ENCODE results near the gene BMP6. TPM values are rescaled to one million over a fixed set of nuclear protein-coding genes. Genes with fewer than 3 reads are reported as not detected.
A peak's percentile ranks its signal among the peaks of the same experiment; 100 is the strongest.

BMP6 gene
- polyA plus RNA-seq, 3 donors, result not detected

DNA sequence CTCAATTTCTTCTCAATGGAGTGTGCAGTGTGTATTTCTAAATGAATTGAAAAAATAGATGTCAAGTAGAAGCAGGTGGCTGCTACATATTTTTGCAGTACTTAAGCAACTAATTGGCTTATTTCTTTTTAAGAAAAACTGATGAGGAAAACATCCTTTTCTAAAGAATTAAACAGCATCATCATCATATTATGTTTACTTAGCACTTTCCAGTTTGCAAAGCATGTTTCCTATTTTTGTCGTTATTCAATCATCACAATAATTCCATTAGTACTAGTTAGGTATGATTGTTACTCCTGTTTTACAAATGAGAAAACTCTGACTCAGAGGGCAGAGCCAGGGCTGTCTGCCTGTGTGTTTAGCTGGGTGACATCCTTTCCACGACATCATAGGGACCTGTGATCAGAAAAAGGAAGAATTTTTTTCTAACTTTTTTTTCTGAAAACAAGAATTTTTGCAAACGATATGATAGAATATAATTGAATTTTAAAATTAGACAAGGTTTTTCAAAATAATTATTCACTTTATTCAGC is 22.7 kb upstream of the BMP6 start:
- Histone ChIP-seq H3K27me3 (ENCODE audit: control insufficient read depth in 2 of 2, insufficient read depth in 2 of 2, low read length in 2 of 2) (no peaks in the 10 kb centered on the region), H3K4me2 (replicated peaks; ENCODE audit: extremely low read depth, low read length, poor library complexity, severe bottlenecking) (no peak overlapping the region), H3K4me3 (replicated peaks in 1 of 3; ENCODE audit: low read depth in 2 of 3, low read length in 3 of 3) (no peak overlapping the region), H3K27ac (ENCODE audit: low read depth in 1 of 2, low read length in 2 of 2) (no peak overlapping the region), H3K4me1 (ENCODE audit: control insufficient read depth in 1 of 2, insufficient read depth in 2 of 2, low read length in 2 of 2) (peaks cover 4 to 10% of the 10 kb centered on the region in 2 donors), H2AFZ (ENCODE audit: insufficient read depth, low read depth, low read length, poor library complexity, severe bottlenecking) (no peak overlapping the region), H3K9ac (ENCODE audit: insufficient read depth, low read length, poor library complexity, severe bottlenecking) (no peak overlapping the region), H3K36me3 (replicated peaks in 1 of 2; ENCODE audit: control insufficient read depth in 1 of 2, insufficient read depth in 2 of 2, low read length in 2 of 2) (no peaks in the 10 kb centered on the region), H3K79me2 (ENCODE audit: insufficient read depth, low read length) (no peaks in the 10 kb centered on the region), H4K20me1 (ENCODE audit: insufficient read depth, low read length) (no peaks in the 10 kb centered on the region), H3K9me3 (replicated peaks in 1 of 2; ENCODE audit: control insufficient read depth in 1 of 2, insufficient read depth in 1 of 2, low read length in 2 of 2) (no peaks in the 10 kb centered on the region)
- Mint-ChIP-seq H3K9me3 (peaks cover 0 to 5% (median 2%) of the 10 kb centered on the region in 7 donors), H3K4me3 (no peak overlapping the region), H3K27ac (no peak overlapping the region), H3K36me3 (no peaks in the 10 kb centered on the region), H3K4me1 (peaks cover 17% of the 10 kb centered on the region), H3K27me3 (ENCODE audit: low read depth in 3 of 3) (peaks cover 0 to 4% (median 0%) of the 10 kb centered on the region in 3 donors)
- peak in 1 of 3 donors; percentile 30 for DNase-seq
- intact Hi-C loops (cut with micrococcal nuclease), result no loop called here
- no CpG with 5 or more reads among the region's 3 CpGs for WGBS (ENCODE audit: insufficient coverage)
- TF ChIP-seq, protein P1, sequence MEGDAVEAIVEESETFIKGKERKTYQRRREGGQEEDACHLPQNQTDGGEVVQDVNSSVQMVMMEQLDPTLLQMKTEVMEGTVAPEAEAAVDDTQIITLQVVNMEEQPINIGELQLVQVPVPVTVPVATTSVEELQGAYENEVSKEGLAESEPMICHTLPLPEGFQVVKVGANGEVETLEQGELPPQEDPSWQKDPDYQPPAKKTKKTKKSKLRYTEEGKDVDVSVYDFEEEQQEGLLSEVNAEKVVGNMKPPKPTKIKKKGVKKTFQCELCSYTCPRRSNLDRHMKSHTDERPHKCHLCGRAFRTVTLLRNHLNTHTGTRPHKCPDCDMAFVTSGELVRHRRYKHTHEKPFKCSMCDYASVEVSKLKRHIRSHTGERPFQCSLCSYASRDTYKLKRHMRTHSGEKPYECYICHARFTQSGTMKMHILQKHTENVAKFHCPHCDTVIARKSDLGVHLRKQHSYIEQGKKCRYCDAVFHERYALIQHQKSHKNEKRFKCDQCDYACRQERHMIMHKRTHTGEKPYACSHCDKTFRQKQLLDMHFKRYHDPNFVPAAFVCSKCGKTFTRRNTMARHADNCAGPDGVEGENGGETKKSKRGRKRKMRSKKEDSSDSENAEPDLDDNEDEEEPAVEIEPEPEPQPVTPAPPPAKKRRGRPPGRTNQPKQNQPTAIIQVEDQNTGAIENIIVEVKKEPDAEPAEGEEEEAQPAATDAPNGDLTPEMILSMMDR (IDR thresholded peaks at IDR 0.05), result no peak

DNA sequence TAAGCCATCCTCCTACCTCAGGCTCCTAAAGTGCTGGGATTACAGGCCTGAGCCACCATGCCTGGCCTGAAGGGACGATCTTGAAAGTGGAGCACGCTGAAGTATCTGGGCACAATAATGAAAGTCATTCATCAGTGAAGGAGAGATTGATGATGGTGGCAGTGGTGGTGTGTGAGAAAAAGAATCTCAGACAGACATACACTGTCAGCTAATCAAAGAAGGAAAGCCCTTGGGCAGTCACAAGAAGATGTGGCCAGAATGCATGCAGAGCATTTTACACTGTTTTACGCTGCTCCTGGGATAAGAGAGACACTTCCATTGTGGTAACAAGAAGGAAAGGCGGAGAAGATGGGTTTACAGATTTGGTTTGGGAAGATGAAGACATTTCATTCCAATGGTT is 20.4 kb upstream of the BMP6 start:
- H3K9me3 Mint-ChIP-seq, result peaks cover 0 to 11% (median 2%) of the 10 kb centered on the region in 7 donors
- peaks cover 4% of the 10 kb centered on the region for H3K4me1 Mint-ChIP-seq

More for the DNA sequence above, 20.4 kb upstream of the BMP6 start:
- WGBS (ENCODE audit: insufficient coverage), result 100% methylated on average over 2 of the region's 4 CpGs
- Mint-ChIP-seq H3K27me3 (ENCODE audit: low read depth in 3 of 3) (peaks cover 0 to 4% (median 0%) of the 10 kb centered on the region in 3 donors), H3K4me3 (no peak overlapping the region), H3K36me3 (no peaks in the 10 kb centered on the region), H3K27ac (no peak overlapping the region)
- Histone ChIP-seq H3K4me1 (ENCODE audit: control insufficient read depth in 1 of 2, insufficient read depth in 2 of 2, low read length in 2 of 2) (no peaks in the 10 kb centered on the region), H3K4me3 (replicated peaks in 1 of 3; ENCODE audit: low read depth in 2 of 3, low read length in 3 of 3) (no peak overlapping the region), H2AFZ (ENCODE audit: insufficient read depth, low read depth, low read length, poor library complexity, severe bottlenecking) (no peak overlapping the region), H3K36me3 (replicated peaks in 1 of 2; ENCODE audit: control insufficient read depth in 1 of 2, insufficient read depth in 2 of 2, low read length in 2 of 2) (no peaks in the 10 kb centered on the region), H3K9me3 (replicated peaks in 1 of 2; ENCODE audit: control insufficient read depth in 1 of 2, insufficient read depth in 1 of 2, low read length in 2 of 2) (no peaks in the 10 kb centered on the region), H3K79me2 (ENCODE audit: insufficient read depth, low read length) (no peaks in the 10 kb centered on the region), H3K27ac (ENCODE audit: low read depth in 1 of 2, low read length in 2 of 2) (no peak overlapping the region), H3K27me3 (ENCODE audit: control insufficient read depth in 2 of 2, insufficient read depth in 2 of 2, low read length in 2 of 2) (no peaks in the 10 kb centered on the region), H3K4me2 (replicated peaks; ENCODE audit: extremely low read depth, low read length, poor library complexity, severe bottlenecking) (no peak overlapping the region), H3K9ac (ENCODE audit: insufficient read depth, low read length, poor library complexity, severe bottlenecking) (no peak overlapping the region), H4K20me1 (ENCODE audit: insufficient read depth, low read length) (no peaks in the 10 kb centered on the region)
- TF ChIP-seq, protein P1 (IDR thresholded peaks at IDR 0.05), result no peak
- DNase-seq, result no peak
- intact Hi-C loops (cut with micrococcal nuclease), result no loop called here

Data from CD14-positive monocyte (primary cell).